KOPT-K1 (cell line): ENCODE results near the gene NR2E3.
"Not testable (repeated sequence)": the region's sequence is repeated elsewhere in the genome, so short reads cannot be mapped to it uniquely, and the experiment has no call there.

Experiments used
- H3K27ac ChIP-seq: fragments of 200-600 bp; sonication (generic); 2 replicates; pipeline ENCODE4 v1.5.1; 2016; ENCODE audit warnings: antibody characterized with exemption, mild to moderate bottlenecking, low read depth, low read length; ENCODE audit not compliant: poor library complexity, severe bottlenecking
- H3K36me3 ChIP-seq: fragments of 200-600 bp; sonication (generic); 2 replicates; pipeline ENCODE4 v1.5.1; 2017; ENCODE audit warnings: antibody characterized with exemption, mild to moderate bottlenecking, low read length, moderate library complexity; ENCODE audit not compliant: insufficient read depth
- H3K9me3 ChIP-seq: fragments of 200-600 bp; sonication (generic); 2 replicates; pipeline ENCODE4 v1.5.1; 2017; ENCODE audit warnings: antibody characterized with exemption, low read length, mild to moderate bottlenecking; ENCODE audit not compliant: insufficient read depth, poor library complexity, severe bottlenecking

The NR2E3 gene

DNA sequence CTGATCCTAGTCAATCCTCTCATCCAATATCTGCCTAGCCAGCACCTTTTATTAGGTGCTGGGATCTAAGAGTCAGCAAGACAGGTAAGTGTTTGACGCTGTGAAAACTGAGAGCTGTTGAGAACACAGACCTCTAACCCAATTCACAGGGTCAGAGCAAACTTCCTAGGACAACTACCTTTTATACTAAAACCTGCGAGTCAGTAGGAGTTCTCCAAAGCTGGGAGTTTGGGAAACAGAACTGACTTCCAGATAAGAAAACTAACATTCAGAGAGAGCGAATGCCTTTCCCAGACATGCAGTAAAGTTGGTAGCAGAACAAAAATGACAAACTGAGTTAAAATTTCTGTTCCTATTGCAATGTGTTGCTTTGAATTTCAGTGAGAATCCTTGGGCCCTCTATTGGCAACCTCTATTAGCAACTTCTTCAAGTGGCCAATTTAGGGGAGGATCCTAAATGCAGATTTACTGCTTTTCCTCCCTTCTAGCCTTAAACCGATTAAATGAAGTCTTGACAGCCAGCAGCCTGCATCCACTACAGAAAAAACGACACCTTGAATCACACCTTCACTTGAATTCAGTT lies 11.3 kb downstream of the NR2E3 start:
- Histone ChIP-seq H3K36me3 (peaks cover 13% of the 10 kb centered on the region; the same call in 1 of the 2 replicates), H3K9me3 (peaks cover 22% of the 10 kb centered on the region), H3K27ac (no peak overlapping the region)

DNA sequence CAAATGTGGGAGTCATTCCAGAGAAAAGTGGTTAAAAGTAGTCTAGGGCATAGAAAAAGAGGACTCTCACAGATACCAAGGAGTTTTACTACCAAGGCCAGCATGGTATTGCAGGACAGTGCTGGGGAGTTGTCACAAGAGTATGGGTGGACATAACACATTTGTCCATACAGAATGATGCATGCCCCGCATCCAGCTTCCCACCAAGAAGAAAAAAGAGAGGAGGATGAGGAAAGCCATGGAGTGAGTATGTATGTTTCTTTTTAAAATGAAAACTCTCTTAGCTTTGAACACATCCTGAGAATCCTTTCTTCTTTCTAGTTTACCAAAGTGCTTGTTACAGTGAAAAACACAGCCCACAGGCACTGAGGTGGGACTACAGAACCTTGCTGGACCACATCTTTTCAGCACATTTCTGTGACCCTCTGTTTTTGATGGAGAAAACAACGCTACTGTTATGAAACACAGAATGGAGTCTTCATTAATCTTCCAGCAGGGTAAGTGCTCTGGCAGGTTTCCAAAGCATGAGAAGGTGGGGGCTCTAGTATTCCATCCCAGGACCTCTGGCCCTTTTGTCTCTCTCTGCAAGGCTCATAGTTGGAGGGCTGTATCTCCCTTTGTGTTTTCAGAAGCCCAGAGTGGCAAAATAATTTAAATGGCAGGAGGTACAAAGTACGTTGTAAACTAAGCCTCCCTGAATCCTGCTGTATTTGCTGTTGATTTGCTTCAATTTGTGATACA lies 12.7 kb downstream of the NR2E3 start:
- Histone ChIP-seq H3K36me3 (peaks cover 27% of the 10 kb centered on the region; the same call in 1 of the 2 replicates), H3K27ac (no peak overlapping the region), H3K9me3 (peaks cover 22% of the 10 kb centered on the region)

DNA sequence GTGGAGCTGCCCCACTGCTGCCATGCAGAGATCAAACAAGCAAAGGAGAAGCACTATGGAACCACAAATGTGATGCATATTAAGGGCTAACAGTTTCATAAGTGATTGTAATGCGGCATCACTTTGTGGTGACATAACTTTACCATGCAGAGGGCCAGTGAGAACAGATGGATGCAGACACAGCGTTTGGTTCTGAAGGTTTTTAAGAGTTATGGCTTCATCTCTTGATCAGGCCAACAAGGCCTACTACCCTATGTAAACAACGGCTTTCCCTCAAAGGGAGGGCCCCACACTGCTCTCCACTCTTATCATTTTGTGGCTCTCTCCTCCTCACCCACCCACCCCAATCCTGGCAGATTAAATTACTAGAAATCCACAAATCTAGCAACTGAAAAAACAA lies 13.4 kb downstream of the NR2E3 start:
- peaks cover 32% of the 10 kb centered on the region; the same call in 1 of the 2 replicates for H3K36me3 ChIP-seq
- H3K9me3 ChIP-seq = peaks cover 22% of the 10 kb centered on the region
- H3K27ac ChIP-seq = no peak overlapping the region

DNA sequence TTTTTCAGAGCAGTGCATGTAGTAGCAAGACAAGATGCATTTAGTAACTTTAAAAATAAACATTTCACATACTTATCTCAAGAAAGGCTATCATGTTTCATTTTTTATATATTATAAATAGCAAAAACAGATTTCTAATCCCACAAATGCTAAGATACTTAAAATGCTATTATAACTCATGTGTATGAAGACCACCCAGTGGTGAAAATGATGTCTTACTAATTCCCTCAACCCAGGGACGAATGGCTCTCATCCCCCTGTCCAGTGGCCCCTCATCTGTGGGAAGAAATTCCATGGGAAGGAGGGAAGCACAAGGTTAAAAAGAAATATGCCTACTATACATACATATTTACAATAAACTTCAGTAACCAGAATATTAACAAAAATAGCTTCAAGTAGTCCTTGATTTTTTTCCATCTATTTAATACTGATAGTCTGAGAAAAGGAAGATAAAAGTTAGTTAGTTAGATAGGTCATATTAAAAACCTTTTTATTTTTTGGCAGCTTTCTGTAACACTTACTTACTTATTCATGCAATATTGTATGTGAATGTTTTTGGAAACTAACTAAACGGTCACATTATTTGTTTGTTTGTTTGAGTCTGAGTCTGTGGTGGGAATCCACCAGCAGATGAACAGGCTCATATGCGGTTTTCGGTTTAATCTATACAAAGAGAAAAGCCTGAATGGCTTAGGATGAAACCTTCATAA lies 14.8 kb downstream of the NR2E3 start:
- Histone ChIP-seq H3K27ac (no peak overlapping the region), H3K36me3 (peaks cover 45% of the 10 kb centered on the region; the same call in 1 of the 2 replicates), H3K9me3 (peaks cover 22% of the 10 kb centered on the region)

DNA sequence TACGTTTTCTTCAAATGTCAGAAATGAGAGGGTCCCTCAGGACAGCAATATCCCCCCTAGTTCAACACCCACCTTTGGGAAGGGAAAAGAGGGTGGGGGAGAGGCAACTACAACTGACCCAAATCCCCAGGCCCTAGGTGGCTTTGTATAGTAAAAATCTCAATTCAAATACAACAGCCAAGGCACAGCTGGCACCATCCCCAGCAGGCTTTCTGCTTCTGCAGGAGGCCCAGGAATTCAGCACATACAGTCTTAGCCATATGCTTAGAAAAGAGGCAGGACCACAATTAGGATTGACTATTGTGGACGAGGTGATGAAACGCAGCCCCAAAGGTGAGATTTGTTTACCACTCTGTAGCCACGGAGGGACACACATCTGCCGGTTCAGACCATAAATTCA lies 15.8 kb downstream of the NR2E3 start:
- Histone ChIP-seq H3K27ac (no peak overlapping the region), H3K9me3 (peaks cover 22% of the 10 kb centered on the region)

DNA sequence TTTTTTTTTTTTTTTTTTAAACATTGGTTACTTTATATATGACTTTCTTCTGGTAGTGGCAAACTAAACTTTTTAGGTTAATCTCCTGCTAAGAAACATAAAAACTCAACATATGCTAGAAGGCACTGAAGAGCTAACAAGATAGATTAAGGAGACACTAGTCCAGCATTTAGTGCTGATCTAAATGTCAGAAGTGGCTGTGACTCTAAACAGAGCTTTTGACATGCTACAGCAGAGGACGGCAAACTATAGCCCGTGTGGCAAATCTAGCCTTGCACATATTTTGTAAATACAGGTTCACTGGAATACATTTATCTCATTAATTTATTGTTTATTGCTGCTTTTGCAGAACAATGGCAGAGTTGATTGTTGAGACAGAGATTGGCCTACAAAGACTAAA lies 20.6 kb downstream of the NR2E3 start:
- H3K27ac ChIP-seq = no peak overlapping the region
- H3K9me3 ChIP-seq = no peaks in the 10 kb centered on the region
- H3K36me3 ChIP-seq = peaks cover 39% of the 10 kb centered on the region; the same call in 1 of the 2 replicates

More for the DNA sequence above, 15.8 kb downstream of the NR2E3 start:
- peaks cover 45% of the 10 kb centered on the region; the same call in 1 of the 2 replicates for H3K36me3 ChIP-seq

DNA sequence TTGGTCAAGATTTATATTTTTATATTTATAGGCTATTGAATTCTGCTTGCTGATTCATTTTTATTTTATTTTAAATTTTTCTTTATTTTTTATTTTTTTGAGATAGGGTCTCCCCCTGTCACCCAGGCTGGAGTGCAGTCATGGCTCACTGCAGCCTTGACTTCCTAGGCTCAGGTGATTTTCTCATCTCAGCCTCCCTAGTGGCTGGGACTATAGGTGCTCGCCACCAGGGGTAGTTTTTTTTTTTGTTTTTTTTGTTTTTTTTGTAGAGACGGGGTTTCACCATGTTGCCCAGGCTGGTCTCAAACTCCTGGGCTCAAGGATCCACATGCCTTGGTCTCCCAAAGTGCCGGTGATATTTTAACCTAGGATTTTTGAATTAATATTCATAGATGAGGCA lies 31.2 kb downstream of the NR2E3 start:
- Histone ChIP-seq H3K36me3 (peaks cover 10% of the 10 kb centered on the region; the same call in 1 of the 2 replicates), H3K9me3 (no peaks in the 10 kb centered on the region), H3K27ac (no peak overlapping the region)

DNA sequence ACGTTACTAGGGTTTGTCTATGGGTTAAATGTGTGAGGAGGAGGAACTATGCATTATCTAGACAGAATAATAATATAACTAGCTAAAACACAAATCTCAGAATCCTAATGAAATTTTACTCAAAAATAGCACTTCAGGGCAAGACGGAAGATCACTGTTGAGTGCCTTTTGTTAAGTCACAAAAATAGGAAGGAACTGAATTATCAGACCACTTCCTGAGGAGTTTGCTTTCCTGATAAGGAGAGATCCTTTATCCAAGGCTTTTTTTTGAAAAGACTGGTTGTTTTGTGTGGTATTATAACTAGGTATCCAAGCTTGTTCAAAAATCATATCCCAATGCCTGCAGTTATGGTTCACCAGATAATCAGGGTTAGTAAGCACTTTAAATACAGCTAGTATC lies 34.6 kb downstream of the NR2E3 start:
- Histone ChIP-seq H3K9me3 (no peaks in the 10 kb centered on the region), H3K27ac (no peak overlapping the region), H3K36me3 (peaks cover 38% of the 10 kb centered on the region)

DNA sequence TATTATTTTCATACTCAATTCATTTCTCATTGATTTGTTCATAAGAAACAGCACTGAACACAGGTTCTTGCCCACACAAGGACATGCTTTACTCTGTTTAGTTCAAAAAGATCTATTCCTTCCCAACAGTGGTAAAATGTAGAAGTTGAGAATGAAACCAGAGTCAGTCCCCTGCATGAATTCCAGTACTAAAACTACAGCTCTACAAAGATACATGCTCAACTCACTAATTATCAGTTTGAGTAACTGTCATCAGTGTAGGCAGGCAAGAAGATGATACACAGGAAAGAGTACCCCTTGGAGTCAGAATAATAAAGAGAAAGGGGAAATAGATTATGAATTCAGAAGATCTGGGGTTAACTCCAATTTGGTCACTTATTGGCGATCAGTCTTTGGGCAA lies 43.2 kb downstream of the NR2E3 start:
- Histone ChIP-seq H3K9me3 (no peaks in the 10 kb centered on the region), H3K27ac (no peak overlapping the region), H3K36me3 (peaks cover 23% of the 10 kb centered on the region)

DNA sequence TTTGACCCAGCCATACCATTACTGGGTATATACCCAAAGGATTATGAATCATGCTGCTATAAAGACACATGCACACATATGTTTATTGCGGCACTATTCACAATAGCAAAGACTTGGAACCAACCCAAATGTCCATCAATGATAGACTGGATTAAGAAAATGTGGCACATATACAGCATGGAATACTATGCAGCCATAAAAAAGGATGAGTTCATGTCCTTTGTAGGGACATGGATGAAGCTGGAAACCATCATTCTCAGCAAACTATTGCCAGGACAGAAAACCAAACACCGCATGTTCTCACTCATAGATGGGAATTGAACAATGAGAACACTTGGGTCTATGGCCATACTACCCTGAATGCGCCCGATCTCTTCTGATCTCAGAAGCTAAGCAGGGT lies 47.9 kb downstream of the NR2E3 start:
- not testable (repeated sequence) for H3K27ac ChIP-seq, H3K36me3 ChIP-seq, H3K9me3 ChIP-seq
